Endothelial cell of umbilical vein (primary cell): ENCODE data around the gene ZNF687. TPM values are rescaled to one million over a fixed set of nuclear protein-coding genes. Genes with fewer than 3 reads are reported as not detected.
A peak's percentile ranks its signal among the peaks of the same experiment; 100 is the strongest.

ENCODE experiments used
- BruUV-seq: library from RNA; stranded (reverse); fragments of 400-500 nt; replicated peaks from 2 replicates; lab custom pipeline; 2021; lab: Mats Ljungman, UMichigan
- CTCF ChIA-PET: fragments of 300-600, 350-600 bp; sonication (Branson Sonifier 250); formaldehyde crosslinking; loops from one replicate; lab custom pipeline; 2021; ENCODE audit warnings: antibody characterized with exemption, inconsistent platforms; lab: Charles Lee
- POLR2A ChIA-PET: fragments of 300-600, 350-600 bp; sonication (Branson Sonifier 250); formaldehyde crosslinking; loops from one replicate; lab custom pipeline; 2021; ENCODE audit warnings: antibody characterized with exemption, inconsistent platforms; lab: Charles Lee
- DNase-seq: peaks from one replicate; pipeline ENCODE4 v3.0.0-alpha.2; 2011; ENCODE audit warnings: low read depth, low spot score
- FAIRE-seq: peaks from 2 replicates; lab custom pipeline; 2011; peaks lifted over from hg19 to GRCh38; lab: Jason Lieb, UNC
- H2AFZ ChIP-seq: 2 replicates; pipeline ENCODE4 v1.6.0; 2012; ENCODE audit warnings: low read depth, low read length, control low read depth, inconsistent platforms
- H3K27ac ChIP-seq: 2 replicates; pipeline ENCODE4 v1.5.1; 2011; ENCODE audit warnings: low read depth, mild to moderate bottlenecking, control low read depth, low read length, moderate library complexity; ENCODE audit not compliant: insufficient read depth
- H3K27me3 ChIP-seq, 2 experiments: 2 replicates each; pipeline versions ENCODE4 v1.6.0 to v1.6.1; 2011; ENCODE audit warnings: low read length in 2 of 2, mixed read lengths in 1 of 2; ENCODE audit not compliant: control insufficient read depth in 2 of 2, insufficient read depth in 2 of 2
- H3K36me3 ChIP-seq, 2 experiments: 2 replicates in 1 of 2; 3 replicates in 1 of 2; pipeline ENCODE4 v1.5.1; 2011; ENCODE audit warnings: low read length in 2 of 2, mild to moderate bottlenecking in 1 of 2, moderate library complexity in 1 of 2; ENCODE audit not compliant: control insufficient read depth in 2 of 2, insufficient read depth in 2 of 2; ENCODE audit errors: extremely low read depth in 1 of 2
- H3K4me1 ChIP-seq: 3 replicates; pipeline ENCODE4 v1.5.1; 2011; ENCODE audit warnings: mild to moderate bottlenecking, low read length; ENCODE audit not compliant: control insufficient read depth, insufficient read depth; ENCODE audit errors: extremely low read depth
- H3K4me2 ChIP-seq: 2 replicates; pipeline ENCODE4 v1.6.1; 2011; ENCODE audit warnings: low read length, control low read depth, mixed read lengths; ENCODE audit not compliant: insufficient read depth
- H3K4me3 ChIP-seq, 3 experiments: fragments of 200-600 bp in 1 of 3; sonication (generic), shearing (Covaris generic) in 1 of 3; replicated peaks in 1 of 3; 2 replicates each; pipeline ENCODE4 v1.5.1; 2011 to 2016; ENCODE audit warnings: control low read depth in 3 of 3, low read length in 3 of 3, mild to moderate bottlenecking in 2 of 3, inconsistent platforms in 1 of 3, low read depth in 1 of 3, moderate library complexity in 1 of 3; ENCODE audit not compliant: insufficient read depth in 1 of 3
- H3K79me2 ChIP-seq: 2 replicates; pipeline ENCODE4 v1.6.0; 2012; ENCODE audit warnings: low read length, inconsistent platforms; ENCODE audit not compliant: control insufficient read depth, insufficient read depth
- H3K9ac ChIP-seq: replicated peaks from 2 replicates; pipeline ENCODE3; 2011; ENCODE audit warnings: low read length, control low read depth; ENCODE audit not compliant: insufficient read depth; ENCODE audit errors: extremely low read depth
- H3K9me1 ChIP-seq: replicated peaks from 3 replicates; pipeline ENCODE4 v1.6.0; 2011; ENCODE audit warnings: mild to moderate bottlenecking, low read length; ENCODE audit not compliant: control insufficient read depth, insufficient read depth; ENCODE audit errors: extremely low read depth
- H3K9me3 ChIP-seq: replicated peaks from 2 replicates; pipeline ENCODE4 v1.5.1; 2012; ENCODE audit warnings: low read length, inconsistent platforms; ENCODE audit not compliant: control insufficient read depth, insufficient read depth
- H4K20me1 ChIP-seq: replicated peaks from 2 replicates; pipeline ENCODE3; 2011; ENCODE audit warnings: mild to moderate bottlenecking, low read length; ENCODE audit not compliant: control insufficient read depth, insufficient read depth; ENCODE audit errors: extremely low read depth
- CTCF ChIP-seq, 2 donors: IDR thresholded peaks; 1 replicate in 1 of 2; 2 replicates in 1 of 2; pipeline ENCODE4 v1.5.1; 2011; ENCODE audit warnings: low read length in 2 of 2, mild to moderate bottlenecking in 2 of 2, moderate library complexity in 2 of 2, control low read depth in 1 of 2, inconsistent platforms in 1 of 2, low read depth in 1 of 2; ENCODE audit not compliant: insufficient read depth in 1 of 2; ENCODE audit errors: extremely low read depth in 1 of 2
- EZH2 ChIP-seq: IDR thresholded peaks from 2 replicates; pipeline ENCODE4 v1.6.1; 2012; ENCODE audit warnings: borderline replicate concordance, low read depth, mild to moderate bottlenecking, moderate library complexity, low read length, inconsistent platforms; ENCODE audit not compliant: severe bottlenecking
- FOS ChIP-seq: IDR thresholded peaks from 2 replicates; pipeline ENCODE4 v1.6.1; 2011; ENCODE audit warnings: mild to moderate bottlenecking, low read length, moderate library complexity, borderline replicate concordance; ENCODE audit not compliant: insufficient read depth
- GATA2 ChIP-seq: IDR thresholded peaks from 2 replicates; pipeline ENCODE4 v1.7.0; 2011; ENCODE audit warnings: low read depth, mild to moderate bottlenecking, moderate library complexity, mixed read lengths, low read length; ENCODE audit not compliant: insufficient read length, insufficient read depth
- JUN ChIP-seq: IDR thresholded peaks from 2 replicates; pipeline ENCODE4 v1.6.1; 2011; ENCODE audit warnings: borderline replicate concordance, low read depth; ENCODE audit not compliant: insufficient read length, insufficient read depth
- MAX ChIP-seq: IDR thresholded peaks from 2 replicates; pipeline ENCODE4 v1.6.1; 2011; ENCODE audit not compliant: insufficient read depth, insufficient read length
- MYC ChIP-seq: IDR thresholded peaks from one replicate; pipeline ENCODE4 v1.6.1; 2011; ENCODE audit warnings: mild to moderate bottlenecking, low read depth, low read length
- POLR2A ChIP-seq: IDR thresholded peaks from 2 replicates; pipeline ENCODE4 v1.6.1; 2012; ENCODE audit warnings: low read depth, mild to moderate bottlenecking, control low read depth, low read length
- dilution Hi-C: fragments of 300-500 bp; cut with MboI; formaldehyde crosslinking; loops from one replicate; pipeline ENCODE4 v1.15.0; 2019; ENCODE audit warnings: low sequenced_read_pairs; ENCODE audit not compliant: extremely low pct_ligation_motif_present
- intact Hi-C: fragments of 100-400 bp; cut with micrococcal nuclease; formaldehyde crosslinking; loops from one replicate; pipeline ENCODE4 v1.10.0; 2022
- polyA plus RNA-seq, 4 experiments: library from polyadenylated mRNA; depleted of rRNA in 3 of 4; stranded (reverse) in 3 of 4; unstranded in 1 of 4; fragments of >200 nt; gene quantifications; 2 replicates each; pipeline versions ENCODE4 v1.2.1 to v1.2.3, GENCODE V29; 2011 to 2012; ENCODE audit warnings: missing spikeins in 1 of 4
- total RNA-seq: library from RNA; stranded (reverse); gene quantifications from 2 replicates; pipeline ENCODE4 v1.2.3, GENCODE V29; 2021

The ZNF687 gene
- total and polyA plus RNA-seq, 2 donors (not counting 3 experiments of a cell fraction or from before 2014, with no cell fraction given) = 17.9 to 20.1 TPM

- Histone ChIP-seq H3K9me3 (no peaks in the 10 kb centered on the region), H3K9ac (peak overlapping the region; percentile 82), H3K27ac (peak overlapping the region; percentile 81), H4K20me1 (no peaks in the 10 kb centered on the region), H3K4me3 (peak overlapping the region; percentile 64 to 89 (median 69)), H3K9me1 (no peaks in the 10 kb centered on the region), H3K4me1 (peaks cover 9% of the 10 kb centered on the region), H3K36me3 (peaks cover 0 to 24% of the 10 kb centered on the region in 2 experiments), H2AFZ (peak overlapping the region; percentile 10), H3K79me2 (peaks cover 8% of the 10 kb centered on the region), H3K4me2 (peak overlapping the region; percentile 44), H3K27me3 (no peaks in the 10 kb centered on the region)
- intact Hi-C loops = no loop called here
- DNase-seq = peak; percentile 15
- dilution Hi-C loops = no loop called here
- no peak for FAIRE-seq
- ChIA-PET POLR2A (interaction anchor here (0.6 to 0.7 kb wide), 2 partner anchors 27 to 91 kb away, joined by 6 to 8 read pairs; no protein-coding TSS in a partner anchor), CTCF (interaction anchor here (0.9 to 4.1 kb wide), 5 partner anchors 18 to 183 kb away, joined by 3 to 26 read pairs (median 7); no protein-coding TSS in a partner anchor)
- TF ChIP-seq CTCF (IDR thresholded peaks at IDR 0.05; ENCODE audit: extremely low read depth in 1 of 2, insufficient read depth in 1 of 2, low read depth in 1 of 2, low read length in 2 of 2) (no peak), GATA2 (no peak), POLR2A (no peak), FOS (no peak), MAX (no peak), EZH2 (no peak), MYC (no peak), JUN (no peak)
- BruUV-seq = no TSS peak
Measured at GRCh38 chr1:151282883-151283725, 1.0 kb downstream of the ZNF687 start.
